ENCODE results near the gene TRMT13. TPM values are rescaled to one million over a fixed set of nuclear protein-coding genes. Genes with fewer than 3 reads are reported as not detected.

The TRMT13 gene
- total RNA-seq = 7.4 and 12.1 TPM in 2 replicates

GRCh38 chr1:100132566-100133477, at the start of gene TRMT13, which contains the start of gene SASS6:
Gene TRMT13, plus strand, starts transcription at chr1:100133163. Its CDS starts 6 bp downstream, at chr1:100133169.
Gene SASS6, minus strand, starts transcription at chr1:100132930. Its CDS starts 116 bp downstream, at chr1:100132814.

GRCh38 chr1:100178091-100178490, 45.1 kb downstream of the TRMT13 start, which contains the start of gene LRRC39:
Gene LRRC39, minus strand, starts transcription at chr1:100178256. Its CDS starts 9,740 bp downstream, at chr1:100168516.

Other genes with a start within 250 kb of the TRMT13 start
- gene SLC35A3, start 163.2 kb upstream of the TRMT13 start, total RNA-seq = 19.7 and 20.6 TPM in 2 replicates
- 0.98 and 1.0 TPM in 2 replicates for gene SASS6, start 233 bp upstream of the TRMT13 start, total RNA-seq
- gene LRRC39, start 45.1 kb downstream of the TRMT13 start, total RNA-seq = 0.34 and 0.43 TPM in 2 replicates
- 5.7 and 5.9 TPM in 2 replicates for gene DBT, start 116.7 kb downstream of the TRMT13 start, total RNA-seq
- gene RTCA, start 133.1 kb downstream of the TRMT13 start, total RNA-seq = 37.4 and 39.3 TPM in 2 replicates
- gene CDC14A, start 219.3 kb downstream of the TRMT13 start, total RNA-seq = 7.6 and 9.0 TPM in 2 replicates